Psoas muscle (tissue), 8 donors: ENCODE results near the gene ARMC5. TPM values are rescaled to one million over a fixed set of nuclear protein-coding genes. Genes with fewer than 3 reads are reported as not detected.
A peak's percentile ranks its signal among the peaks of the same experiment; 100 is the strongest.

ENCODE experiments used
- ATAC-seq, 4 donors: fragments of 200-7000 bp; cut with Tn5 transposase; one replicate each; pipeline ENCODE4 v1.9.1; 2020; ENCODE audit warnings: moderate library complexity in 3 of 4, mild to moderate bottlenecking in 2 of 4
- DNase-seq, 2 donors: peaks; one replicate each; pipeline ENCODE4 v3.0.0-alpha.2; 2020
- H3K27ac ChIP-seq: fragments of 200-600 bp; one replicate; pipeline ENCODE4 v1.8.0; 2022
- H3K27me3 ChIP-seq, 3 donors: fragments of 200-600 bp in 1 of 3; one replicate each; pipeline versions ENCODE4 v1.6.1 to v1.8.0; 2013 to 2022; ENCODE audit warnings: low read length in 2 of 3, mild to moderate bottlenecking in 2 of 3, moderate library complexity in 1 of 3; ENCODE audit not compliant: insufficient read depth in 3 of 3
- H3K36me3 ChIP-seq, 2 donors: fragments of 200-600 bp in 1 of 2; one replicate each; pipeline versions ENCODE4 v1.6.1 to v1.8.0; 2013 to 2022; ENCODE audit warnings: low read depth in 1 of 2, mild to moderate bottlenecking in 1 of 2, moderate library complexity in 1 of 2; ENCODE audit not compliant: insufficient read depth in 1 of 2
- H3K4me1 ChIP-seq: fragments of 200-600 bp; one replicate; pipeline ENCODE4 v1.8.0; 2022
- H3K4me3 ChIP-seq: fragments of 200-600 bp; one replicate; pipeline ENCODE4 v1.8.0; 2022; ENCODE audit warnings: mild to moderate bottlenecking
- H3K9me3 ChIP-seq: fragments of 200-600 bp; one replicate; pipeline ENCODE4 v1.8.0; 2022
- WGBS, 3 donors: extraction: QIAGEN DNeasy Blood & Tissue Kit; methylation state at CpG; one replicate each; pipeline versions ENCODE4 v1.1.6 to v1.1.7; 2013; 5-methylcytosine and 5-hydroxymethylcytosine counted together
- intact Hi-C, 2 donors: fragments of 100-400 bp; cut with DNase I; formaldehyde crosslinking; loops; one replicate each; pipeline versions ENCODE4 v1.11.0 to v1.14.2; 2022
- polyA plus RNA-seq, 3 donors: library from polyadenylated mRNA; stranded (reverse); fragments of 200-250 nt; gene quantifications; one replicate each; pipeline ENCODE4 v1.2.3, GENCODE V29; 2013
- total RNA-seq, 4 donors: library from RNA; stranded (reverse); fragmentation: NEBNext Ultra II Directional in 2 of 4; extraction: Animal tissue kit (Norgen Biotek cat#: 25700) in 2 of 4; gene quantifications; one replicate each; pipeline versions ENCODE4 v1.2.1 to v1.2.4, GENCODE V29; 2021 to 2023
- TF ChIP-seq, protein P1 (sequence below): fragments of 200-600 bp; IDR thresholded peaks from one replicate; pipeline ENCODE4 v1.8.0; 2022; ENCODE audit warnings: antibody characterized with exemption
- donor health status: healthy with polysubstance abuse.
- donor health status: DM: no; HTN: no; CAD: no; lungs with moderate emphysema.
- donor health status: Bipolar disorder and iron deficiency.
- donor health status: healthy.
- donor health status: DM: yes; HTN: yes; CAD: no.
- donor health status: DM: no; HTN: no; CAD: no.
- donor health status: DM: no; HTN: no; CAD: no.
- donor health status: DM: yes; HTN: yes; CAD: no.

ARMC5 gene
- total and polyA plus RNA-seq, 7 donors = 6.5 to 18.7 (median 11.4) TPM

DNA sequence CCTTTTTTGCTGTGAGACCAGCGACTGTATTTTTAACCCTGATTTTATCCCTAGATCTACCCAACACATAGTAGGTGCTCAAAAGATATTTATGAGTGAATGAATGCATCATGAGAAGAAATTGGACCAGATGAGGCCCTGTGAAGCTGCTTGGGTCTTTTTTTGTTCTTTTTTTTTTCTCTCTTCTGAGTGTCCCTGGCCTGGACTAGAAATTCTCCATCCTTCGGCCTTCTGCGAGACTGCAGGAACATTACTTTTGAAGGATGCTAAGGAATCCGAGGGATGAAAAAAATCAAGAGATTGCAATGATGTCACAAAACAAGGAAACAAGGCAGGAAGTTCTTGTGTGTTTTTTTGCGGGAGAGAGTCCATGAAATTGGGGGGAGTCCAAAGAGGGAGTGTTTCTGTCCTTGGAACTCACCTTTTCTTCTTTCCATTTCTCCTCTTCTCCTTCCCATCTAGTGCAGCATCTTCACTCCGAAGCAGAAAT is 49.5 kb downstream of the ARMC5 start:
- peak overlapping the region; percentile 92 for H3K4me3 ChIP-seq
- H3K9me3 ChIP-seq = no peaks in the 10 kb centered on the region
- intact Hi-C loops = loop anchor here (2.0 to 10.0 kb wide), 3 partner anchors 50 to 366 kb away; partner anchors contain the start of genes ARMC5 (in 1 of the 2) and ZNF267 (in 1 of the 2)
- peak in 2 of 4 donors; percentile 8 to 47 for ATAC-seq
- TF ChIP-seq, protein P1, sequence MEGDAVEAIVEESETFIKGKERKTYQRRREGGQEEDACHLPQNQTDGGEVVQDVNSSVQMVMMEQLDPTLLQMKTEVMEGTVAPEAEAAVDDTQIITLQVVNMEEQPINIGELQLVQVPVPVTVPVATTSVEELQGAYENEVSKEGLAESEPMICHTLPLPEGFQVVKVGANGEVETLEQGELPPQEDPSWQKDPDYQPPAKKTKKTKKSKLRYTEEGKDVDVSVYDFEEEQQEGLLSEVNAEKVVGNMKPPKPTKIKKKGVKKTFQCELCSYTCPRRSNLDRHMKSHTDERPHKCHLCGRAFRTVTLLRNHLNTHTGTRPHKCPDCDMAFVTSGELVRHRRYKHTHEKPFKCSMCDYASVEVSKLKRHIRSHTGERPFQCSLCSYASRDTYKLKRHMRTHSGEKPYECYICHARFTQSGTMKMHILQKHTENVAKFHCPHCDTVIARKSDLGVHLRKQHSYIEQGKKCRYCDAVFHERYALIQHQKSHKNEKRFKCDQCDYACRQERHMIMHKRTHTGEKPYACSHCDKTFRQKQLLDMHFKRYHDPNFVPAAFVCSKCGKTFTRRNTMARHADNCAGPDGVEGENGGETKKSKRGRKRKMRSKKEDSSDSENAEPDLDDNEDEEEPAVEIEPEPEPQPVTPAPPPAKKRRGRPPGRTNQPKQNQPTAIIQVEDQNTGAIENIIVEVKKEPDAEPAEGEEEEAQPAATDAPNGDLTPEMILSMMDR = no peak
- H3K4me1 ChIP-seq = peaks cover 21% of the 10 kb centered on the region
- peaks cover 0 to 27% of the 10 kb centered on the region in 2 donors for H3K36me3 ChIP-seq
- H3K27me3 ChIP-seq = no peaks in the 10 kb centered on the region
- peak overlapping the region; percentile 96 for H3K27ac ChIP-seq
- WGBS, 3 donors = 9 to 12% (median 12%) methylated on average over 6 of the region's 6 CpGs
- no peak for DNase-seq

DNA sequence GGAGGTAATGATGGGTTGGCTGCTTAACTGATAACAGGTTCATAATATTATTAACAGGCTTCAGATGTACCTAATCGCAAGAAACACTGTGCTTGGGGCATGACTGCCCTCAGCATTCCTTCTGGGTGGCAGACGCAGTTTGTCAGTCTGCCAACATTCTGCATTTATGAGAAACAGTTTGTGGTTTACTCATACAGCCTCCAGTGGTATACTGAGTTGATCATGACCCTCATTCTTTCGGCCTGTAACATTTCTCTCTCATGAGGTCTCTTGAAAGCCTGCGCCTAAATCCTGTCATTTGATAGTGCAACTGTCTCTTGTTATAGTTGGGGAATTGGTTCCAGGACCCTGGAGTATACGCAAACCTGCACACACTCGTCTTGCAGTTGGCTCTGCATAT is 53.8 kb downstream of the ARMC5 start:
- H3K4me3 ChIP-seq = no peak overlapping the region
- no peak overlapping the region for H3K27ac ChIP-seq
- H3K9me3 ChIP-seq = no peaks in the 10 kb centered on the region
- ATAC-seq (no peak), DNase-seq (no peak)
- H3K4me1 ChIP-seq = peaks cover 4% of the 10 kb centered on the region
- no peaks in the 10 kb centered on the region for H3K36me3 ChIP-seq
- TF ChIP-seq, protein P1 = no peak
- intact Hi-C loops = loop anchor here in 1 of 2 donors (5.0 kb wide), 1 partner anchor 199 kb away; a partner anchor contains a TSS
- no peaks in the 10 kb centered on the region for H3K27me3 ChIP-seq
- 57 to 70% (median 60%) methylated on average over 6 of the region's 6 CpGs for WGBS, 3 donors

DNA sequence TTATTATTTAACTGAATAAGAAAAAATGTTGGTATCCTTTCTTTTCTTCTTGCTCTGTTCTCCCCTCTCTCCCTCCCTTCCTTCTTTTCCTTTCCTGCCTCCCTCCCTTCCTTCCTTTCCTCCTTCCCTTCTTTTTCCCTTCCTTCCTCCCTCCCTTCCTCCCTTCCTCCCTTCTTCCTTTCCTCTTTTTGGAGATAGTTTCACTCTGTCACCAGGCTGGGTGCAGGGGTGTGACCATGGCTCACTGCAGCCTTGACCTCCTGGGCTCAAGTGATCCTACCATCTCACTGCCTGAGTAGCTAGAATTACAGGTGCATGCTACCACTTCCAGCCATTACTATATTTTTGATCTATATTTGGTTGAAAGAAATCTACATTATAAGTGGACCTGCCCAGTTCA is 54.6 kb downstream of the ARMC5 start:
- Histone ChIP-seq H3K4me3 (no peak overlapping the region), H3K9me3 (no peaks in the 10 kb centered on the region), H3K4me1 (peaks cover 4% of the 10 kb centered on the region), H3K27ac (no peak overlapping the region), H3K36me3 (no peaks in the 10 kb centered on the region), H3K27me3 (no peaks in the 10 kb centered on the region)
- TF ChIP-seq, protein P1 = no peak
- ATAC-seq (no peak), DNase-seq (no peak)
- intact Hi-C loops = loop anchor here in 1 of 2 donors (5.0 kb wide), 1 partner anchor 198 kb away; a partner anchor contains a TSS

Other genes starting within 250 kb of the ARMC5 start
- gene TRIM72, start 245.4 kb upstream of the ARMC5 start, total RNA-seq = 100 to 1,000 TPM; 155 to 236 (median 229) TPM
- gene TRIM72, start 245.4 kb upstream of the ARMC5 start, polyA plus RNA-seq = 100 to 1,000 TPM in 1 of 3 donors, 10 to 100 TPM in 2; 62.9 to 132 (median 64.8) TPM
- gene PYDC1, start 242.4 kb upstream of the ARMC5 start, total RNA-seq = not detected
- not detected for gene PYDC1, start 242.4 kb upstream of the ARMC5 start, polyA plus RNA-seq
- gene ITGAM, start 199.5 kb upstream of the ARMC5 start, total RNA-seq = 1 to 10 TPM; 3.2 to 5.9 (median 3.9) TPM
- 1 to 10 TPM in 2 of 3 donors, under 1 TPM in 1; 0.52 to 2.5 (median 1.4) TPM for gene ITGAM, start 199.5 kb upstream of the ARMC5 start, polyA plus RNA-seq
- 1 to 10 TPM; 1.7 to 2.6 (median 2.1) TPM for gene ITGAX, start 104.3 kb upstream of the ARMC5 start, total RNA-seq
- under 1 TPM; 0.34 to 0.70 (median 0.39) TPM for gene ITGAX, start 104.3 kb upstream of the ARMC5 start, polyA plus RNA-seq
- under 1 TPM in 2 of 4 donors, not detected in 2; 0.07 to 0.42 TPM for gene ITGAD, start 66.2 kb upstream of the ARMC5 start, total RNA-seq
- under 1 TPM in 2 of 3 donors, not detected in 1; 0.01 to 0.05 TPM for gene ITGAD, start 66.2 kb upstream of the ARMC5 start, polyA plus RNA-seq
- 1,000 to 10,000 TPM; 1,027 to 1,232 (median 1,156) TPM for gene COX6A2, start 31.1 kb upstream of the ARMC5 start, total RNA-seq
- 1,000 to 10,000 TPM; 1,633 to 3,792 (median 3,386) TPM for gene COX6A2, start 31.1 kb upstream of the ARMC5 start, polyA plus RNA-seq
- gene ZNF843, start 16.7 kb upstream of the ARMC5 start, total RNA-seq = 1 to 10 TPM in 1 of 4 donors, under 1 TPM in 3; 0.32 to 1.8 (median 0.93) TPM
- 1 to 10 TPM in 1 of 3 donors, under 1 TPM in 2; 0.17 to 1.5 (median 0.30) TPM for gene ZNF843, start 16.7 kb upstream of the ARMC5 start, polyA plus RNA-seq
- gene TGFB1I1, start 12.7 kb downstream of the ARMC5 start, total RNA-seq = 10 to 100 TPM in 1 of 4 donors, 1 to 10 TPM in 3; 8.3 to 11.5 (median 8.7) TPM
- 1 to 10 TPM; 4.5 to 7.0 (median 5.0) TPM for gene TGFB1I1, start 12.7 kb downstream of the ARMC5 start, polyA plus RNA-seq
- not detected for gene SLC5A2, start 23.6 kb downstream of the ARMC5 start, total RNA-seq
- under 1 TPM; 0.08 to 0.35 (median 0.26) TPM for gene SLC5A2, start 23.6 kb downstream of the ARMC5 start, polyA plus RNA-seq
- 10 to 100 TPM in 3 of 4 donors, 1 to 10 TPM in 1; 6.9 to 16.2 (median 11.9) TPM for gene RUSF1, start 48.9 kb downstream of the ARMC5 start, total RNA-seq
- gene RUSF1, start 48.9 kb downstream of the ARMC5 start, polyA plus RNA-seq = 10 to 100 TPM in 1 of 3 donors, 1 to 10 TPM in 2; 8.1 to 12.0 (median 9.9) TPM
- 1 to 10 TPM in 1 of 4 donors, not detected in 3; 3.5 TPM for gene AHSP, start 68.4 kb downstream of the ARMC5 start, total RNA-seq
- not detected for gene AHSP, start 68.4 kb downstream of the ARMC5 start, polyA plus RNA-seq